GM18951 (cell line): ENCODE data around the gene DPAGT1.

Experiments
- POLR2A ChIP-seq: IDR thresholded peaks from 4 replicates; pipeline ENCODE4 v1.6.1; 2011; ENCODE audit warnings: mild to moderate bottlenecking; ENCODE audit not compliant: insufficient read length, insufficient read depth; ENCODE audit errors: extremely low read depth
- in situ Hi-C: fragments of 300-500 bp; cut with MboI; formaldehyde crosslinking; loops from one replicate; pipeline ENCODE4 v1.12.0; 2022; ENCODE audit warnings: low sequenced_read_pairs, mixed read lengths, inconsistent platforms; ENCODE audit not compliant: unreplicated experiment

Gene DPAGT1

GRCh38 chr11:119121008-119121810 is 19.6 kb upstream of the DPAGT1 start, which contains the start of gene HINFP:
Gene HINFP, plus strand, starts transcription at chr11:119121580. Its CDS starts 5,365 bp downstream, at chr11:119126945.
- in situ Hi-C loops: no loop called here
- TF ChIP-seq POLR2A: peak; percentile 81

- no peak for TF ChIP-seq POLR2A
- in situ Hi-C loops: no loop called here
Observed at GRCh38 chr11:119120639-119121007, 19.0 kb upstream of the DPAGT1 start.

GRCh38 chr11:119118946-119119345 is 17.3 kb upstream of the DPAGT1 start:
- in situ Hi-C loops: no loop called here
- TF ChIP-seq POLR2A: no peak

- in situ Hi-C loops: no loop called here
- no peak for TF ChIP-seq POLR2A
Observed at GRCh38 chr11:119118227-119118626, 16.6 kb upstream of the DPAGT1 start.

GRCh38 chr11:119117004-119117706 is 15.5 kb upstream of the DPAGT1 start:
- in situ Hi-C loops: no loop called here
- TF ChIP-seq POLR2A: no peak

GRCh38 chr11:119116601-119117000 is 14.9 kb upstream of the DPAGT1 start:
- no peak for TF ChIP-seq POLR2A
- in situ Hi-C loops: no loop called here

- no peak for TF ChIP-seq POLR2A
- in situ Hi-C loops: no loop called here
Observed at GRCh38 chr11:119116235-119116594, 14.6 kb upstream of the DPAGT1 start.

GRCh38 chr11:119115484-119116234 is 14.0 kb upstream of the DPAGT1 start:
- in situ Hi-C loops: no loop called here
- TF ChIP-seq POLR2A: no peak

GRCh38 chr11:119114351-119114750 is 12.7 kb upstream of the DPAGT1 start:
- no peak for TF ChIP-seq POLR2A
- in situ Hi-C loops: no loop called here

GRCh38 chr11:119113716-119114115 is 12.1 kb upstream of the DPAGT1 start:
- in situ Hi-C loops: no loop called here

GRCh38 chr11:119112314-119113020 is 10.8 kb upstream of the DPAGT1 start:
- TF ChIP-seq POLR2A: no peak
- in situ Hi-C loops: no loop called here

More at GRCh38 chr11:119113716-119114115, 12.1 kb upstream of the DPAGT1 start:
- TF ChIP-seq POLR2A: no peak

GRCh38 chr11:119111361-119111925 is 9.8 kb upstream of the DPAGT1 start:
- in situ Hi-C loops: no loop called here
- no peak for TF ChIP-seq POLR2A
